OCI-LY7 (cell line): ENCODE measurements around the gene ADCY1.

Experiments
- EZH2phosphoT487 ChIP-seq: fragments of 200-600 bp; sonication (generic); IDR thresholded peaks from 2 replicates; pipeline ENCODE4 v1.6.1; 2018; ENCODE audit warnings: low read depth, borderline replicate concordance, mild to moderate bottlenecking, mixed run types, antibody characterized with exemption, low read length, moderate library complexity, mixed read lengths
- TF ChIP-seq, protein P1 (sequence below): fragments of 200-600 bp; sonication (generic); conservative IDR thresholded peaks from 2 replicates; pipeline ENCODE4 v1.5.1; 2014; ENCODE audit warnings: mild to moderate bottlenecking, antibody characterized with exemption, low read length, moderate library complexity, mixed read lengths

DNA sequence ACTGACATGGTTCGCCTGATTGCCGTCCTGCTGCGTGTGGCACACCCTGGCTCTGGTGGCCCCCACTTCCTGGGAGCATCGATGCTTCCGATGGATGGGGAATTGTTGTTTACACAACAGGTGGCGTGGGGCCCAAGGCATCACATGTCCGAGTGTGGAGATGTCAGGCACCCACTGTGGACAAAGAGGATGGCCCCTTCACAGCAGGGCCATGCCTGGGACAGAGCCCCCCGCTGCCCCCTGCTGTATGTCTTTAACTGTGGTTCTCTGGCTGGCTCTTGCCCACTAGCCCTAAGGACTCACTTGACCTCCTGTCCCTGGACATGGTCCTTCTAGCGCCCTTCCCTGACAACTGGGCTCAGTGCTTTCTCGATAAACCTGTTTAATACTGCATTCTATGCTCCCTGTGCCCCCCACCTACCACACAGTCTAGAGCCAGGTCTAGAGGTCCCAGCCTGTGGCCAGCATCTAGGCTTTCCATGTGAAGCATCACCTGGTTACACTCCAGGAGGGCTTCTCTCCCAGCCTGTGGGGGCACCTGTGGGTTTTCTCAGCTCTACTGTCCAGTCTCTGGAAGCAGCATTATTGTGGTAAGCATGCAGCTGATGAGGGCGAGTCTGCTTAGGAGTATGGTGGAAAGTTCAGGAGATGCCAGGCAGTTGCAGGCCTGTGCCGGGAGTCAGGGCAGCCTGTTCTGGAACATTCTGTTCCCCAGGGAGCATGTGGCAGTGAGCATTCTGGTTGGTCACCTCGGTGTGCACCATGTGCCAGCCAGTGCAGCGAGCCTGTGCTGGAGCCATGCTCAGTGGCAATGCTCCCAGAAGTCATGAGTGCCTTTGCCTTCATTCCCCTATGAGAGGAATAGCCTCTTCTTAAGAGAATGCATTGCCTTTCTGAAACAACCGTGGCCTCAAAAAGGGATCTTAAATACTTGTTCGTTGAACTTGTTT lies 10.4 kb downstream of the ADCY1 start:
- TF ChIP-seq, protein P1, sequence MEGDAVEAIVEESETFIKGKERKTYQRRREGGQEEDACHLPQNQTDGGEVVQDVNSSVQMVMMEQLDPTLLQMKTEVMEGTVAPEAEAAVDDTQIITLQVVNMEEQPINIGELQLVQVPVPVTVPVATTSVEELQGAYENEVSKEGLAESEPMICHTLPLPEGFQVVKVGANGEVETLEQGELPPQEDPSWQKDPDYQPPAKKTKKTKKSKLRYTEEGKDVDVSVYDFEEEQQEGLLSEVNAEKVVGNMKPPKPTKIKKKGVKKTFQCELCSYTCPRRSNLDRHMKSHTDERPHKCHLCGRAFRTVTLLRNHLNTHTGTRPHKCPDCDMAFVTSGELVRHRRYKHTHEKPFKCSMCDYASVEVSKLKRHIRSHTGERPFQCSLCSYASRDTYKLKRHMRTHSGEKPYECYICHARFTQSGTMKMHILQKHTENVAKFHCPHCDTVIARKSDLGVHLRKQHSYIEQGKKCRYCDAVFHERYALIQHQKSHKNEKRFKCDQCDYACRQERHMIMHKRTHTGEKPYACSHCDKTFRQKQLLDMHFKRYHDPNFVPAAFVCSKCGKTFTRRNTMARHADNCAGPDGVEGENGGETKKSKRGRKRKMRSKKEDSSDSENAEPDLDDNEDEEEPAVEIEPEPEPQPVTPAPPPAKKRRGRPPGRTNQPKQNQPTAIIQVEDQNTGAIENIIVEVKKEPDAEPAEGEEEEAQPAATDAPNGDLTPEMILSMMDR, result no peak
- no peak for TF ChIP-seq EZH2phosphoT487
